ENCODE data around the gene CALHM3. TPM values are rescaled to one million over a fixed set of nuclear protein-coding genes. Genes with fewer than 3 reads are reported as not detected.
"Not testable (repeated sequence)": the region's sequence is repeated elsewhere in the genome, so short reads cannot be mapped to it uniquely, and the experiment has no call there.

Gene CALHM3
- total and polyA plus RNA-seq, 4 donors = 0.09 TPM; not detected in 3

- peaks cover 17% of the 10 kb centered on the region for H3K27me3 ChIP-seq (ENCODE audit: control insufficient read depth, insufficient read depth, low read length)
- under 1% methylated on average over 79 of the region's 92 CpGs for WGBS (ENCODE audit: insufficient coverage)
- DNase-seq (ENCODE audit: low read depth in 4 of 6, low spot score in 6 of 6) = peak in 2 of 6 donors; percentile 54 to 65
- H3K4me3 ChIP-seq (ENCODE audit: low read depth, low read length) = peak overlapping the region; percentile 57
- H3K4me1 ChIP-seq (ENCODE audit: control insufficient read depth, insufficient read depth, low read length) = peaks cover 27% of the 10 kb centered on the region
- peak overlapping the region; percentile 40 for H3K27ac ChIP-seq (ENCODE audit: low read depth, low read length)
- H3K36me3 ChIP-seq (ENCODE audit: control insufficient read depth, insufficient read depth, low read length) = no peaks in the 10 kb centered on the region
- no peaks in the 10 kb centered on the region for H3K9me3 ChIP-seq (ENCODE audit: control insufficient read depth, insufficient read depth, low read length)
These were observed 15.2 kb upstream of the CALHM3 start for GRCh38 chr10:103493916-103494877.

- no peaks in the 10 kb centered on the region for H3K9me3 ChIP-seq (ENCODE audit: control insufficient read depth, insufficient read depth, low read length)
- peak in 4 of 6 donors; percentile 66 to 95 (median 80) for DNase-seq (ENCODE audit: low read depth in 4 of 6, low spot score in 6 of 6)
- no peaks in the 10 kb centered on the region for H3K36me3 ChIP-seq (ENCODE audit: control insufficient read depth, insufficient read depth, low read length)
- WGBS (ENCODE audit: insufficient coverage) = 1% methylated on average over 65 of the region's 65 CpGs
- H3K27me3 ChIP-seq (ENCODE audit: control insufficient read depth, insufficient read depth, low read length) = peaks cover 17% of the 10 kb centered on the region
- peak within 1 kb of the TSS; percentile 57 for H3K4me3 ChIP-seq (ENCODE audit: low read depth, low read length)
- peak within 1 kb of the TSS; percentile 61 for H3K27ac ChIP-seq (ENCODE audit: low read depth, low read length)
- H3K4me1 ChIP-seq (ENCODE audit: control insufficient read depth, insufficient read depth, low read length) = peaks cover 27% of the 10 kb centered on the region
These were observed 14.4 kb upstream of the CALHM3 start, which contains the start of gene NEURL1 for GRCh38 chr10:103493362-103493915. Gene NEURL1, plus strand, starts transcription at chr10:103493705. Its CDS starts 683 bp downstream, at chr10:103494388.

GRCh38 chr10:103492655-103493261 is 13.7 kb upstream of the CALHM3 start:
- Histone ChIP-seq H3K36me3 (ENCODE audit: control insufficient read depth, insufficient read depth, low read length) (no peaks in the 10 kb centered on the region), H3K27ac (ENCODE audit: low read depth, low read length) (no peak overlapping the region), H3K27me3 (ENCODE audit: control insufficient read depth, insufficient read depth, low read length) (peaks cover 17% of the 10 kb centered on the region), H3K4me1 (ENCODE audit: control insufficient read depth, insufficient read depth, low read length) (peaks cover 27% of the 10 kb centered on the region), H3K9me3 (ENCODE audit: control insufficient read depth, insufficient read depth, low read length) (no peaks in the 10 kb centered on the region), H3K4me3 (ENCODE audit: low read depth, low read length) (peak overlapping the region; percentile 41)
- WGBS (ENCODE audit: insufficient coverage) = 51% methylated on average over 4 of the region's 5 CpGs
- DNase-seq (ENCODE audit: low read depth in 4 of 6, low spot score in 6 of 6) = no peak

- Histone ChIP-seq H3K36me3 (ENCODE audit: control insufficient read depth, insufficient read depth, low read length) (no peaks in the 10 kb centered on the region), H3K4me1 (ENCODE audit: control insufficient read depth, insufficient read depth, low read length) (peaks cover 27% of the 10 kb centered on the region), H3K4me3 (ENCODE audit: low read depth, low read length) (no peak overlapping the region), H3K9me3 (ENCODE audit: control insufficient read depth, insufficient read depth, low read length) (no peaks in the 10 kb centered on the region), H3K27ac (ENCODE audit: low read depth, low read length) (no peak overlapping the region), H3K27me3 (ENCODE audit: control insufficient read depth, insufficient read depth, low read length) (peaks cover 17% of the 10 kb centered on the region)
- WGBS (ENCODE audit: insufficient coverage) = 49% methylated on average over 5 of the region's 7 CpGs
- DNase-seq (ENCODE audit: low read depth in 4 of 6, low spot score in 6 of 6) = peak in 2 of 6 donors; percentile 52 to 54
These were observed 12.8 kb upstream of the CALHM3 start for GRCh38 chr10:103491729-103492364.

- DNase-seq (ENCODE audit: low read depth in 4 of 6, low spot score in 6 of 6) = no peak
- peaks cover 17% of the 10 kb centered on the region for H3K27me3 ChIP-seq (ENCODE audit: control insufficient read depth, insufficient read depth, low read length)
- H3K4me1 ChIP-seq (ENCODE audit: control insufficient read depth, insufficient read depth, low read length) = peaks cover 27% of the 10 kb centered on the region
- no peaks in the 10 kb centered on the region for H3K36me3 ChIP-seq (ENCODE audit: control insufficient read depth, insufficient read depth, low read length)
- H3K4me3 ChIP-seq (ENCODE audit: low read depth, low read length) = no peak overlapping the region
- no peak overlapping the region for H3K27ac ChIP-seq (ENCODE audit: low read depth, low read length)
- WGBS (ENCODE audit: insufficient coverage) = 83% methylated on average over 1 of the region's 1 CpG
- no peaks in the 10 kb centered on the region for H3K9me3 ChIP-seq (ENCODE audit: control insufficient read depth, insufficient read depth, low read length)
These were observed 11.9 kb upstream of the CALHM3 start for GRCh38 chr10:103490986-103491314.

GRCh38 chr10:103487410-103487708 is 8.3 kb upstream of the CALHM3 start:
- Histone ChIP-seq H3K4me3 (ENCODE audit: low read depth, low read length) (no peak overlapping the region), H3K4me1 (ENCODE audit: control insufficient read depth, insufficient read depth, low read length) (peaks cover 16% of the 10 kb centered on the region), H3K9me3 (ENCODE audit: control insufficient read depth, insufficient read depth, low read length) (no peaks in the 10 kb centered on the region), H3K27me3 (ENCODE audit: control insufficient read depth, insufficient read depth, low read length) (no peaks in the 10 kb centered on the region), H3K27ac (ENCODE audit: low read depth, low read length) (no peak overlapping the region), H3K36me3 (ENCODE audit: control insufficient read depth, insufficient read depth, low read length) (no peaks in the 10 kb centered on the region)
- WGBS (ENCODE audit: insufficient coverage) = 88% methylated on average over 1 of the region's 2 CpGs
- no peak for DNase-seq (ENCODE audit: low read depth in 4 of 6, low spot score in 6 of 6)

GRCh38 chr10:103486635-103487409 is 7.8 kb upstream of the CALHM3 start:
- DNase-seq (ENCODE audit: low read depth in 4 of 6, low spot score in 6 of 6); H3K27me3 ChIP-seq (ENCODE audit: control insufficient read depth, insufficient read depth, low read length); H3K27ac ChIP-seq (ENCODE audit: low read depth, low read length); H3K36me3 ChIP-seq (ENCODE audit: control insufficient read depth, insufficient read depth, low read length); H3K4me3 ChIP-seq (ENCODE audit: low read depth, low read length); H3K9me3 ChIP-seq (ENCODE audit: control insufficient read depth, insufficient read depth, low read length): not testable (repeated sequence)
- 85% methylated on average over 4 of the region's 8 CpGs for WGBS (ENCODE audit: insufficient coverage)
- H3K4me1 ChIP-seq (ENCODE audit: control insufficient read depth, insufficient read depth, low read length) = peaks cover 16% of the 10 kb centered on the region

- no peaks in the 10 kb centered on the region for H3K36me3 ChIP-seq (ENCODE audit: control insufficient read depth, insufficient read depth, low read length)
- H3K4me1 ChIP-seq (ENCODE audit: control insufficient read depth, insufficient read depth, low read length) = peaks cover 10% of the 10 kb centered on the region
- H3K9me3 ChIP-seq (ENCODE audit: control insufficient read depth, insufficient read depth, low read length) = no peaks in the 10 kb centered on the region
- H3K27me3 ChIP-seq (ENCODE audit: control insufficient read depth, insufficient read depth, low read length) = no peaks in the 10 kb centered on the region
- DNase-seq (ENCODE audit: low read depth in 4 of 6, low spot score in 6 of 6) = peak in 2 of 6 donors; percentile 56 to 76
- H3K4me3 ChIP-seq (ENCODE audit: low read depth, low read length) = no peak overlapping the region
- no peak overlapping the region for H3K27ac ChIP-seq (ENCODE audit: low read depth, low read length)
- 49% methylated on average over 10 of the region's 12 CpGs for WGBS (ENCODE audit: insufficient coverage)
These were observed 3.0 kb upstream of the CALHM3 start for GRCh38 chr10:103481974-103482531.

GRCh38 chr10:103480521-103480920 is 1.5 kb upstream of the CALHM3 start:
- no peaks in the 10 kb centered on the region for H3K36me3 ChIP-seq (ENCODE audit: control insufficient read depth, insufficient read depth, low read length)
- 80% methylated on average over 3 of the region's 5 CpGs for WGBS (ENCODE audit: insufficient coverage)
- no peak overlapping the region for H3K4me3 ChIP-seq (ENCODE audit: low read depth, low read length)
- no peak overlapping the region for H3K27ac ChIP-seq (ENCODE audit: low read depth, low read length)
- no peak for DNase-seq (ENCODE audit: low read depth in 4 of 6, low spot score in 6 of 6)
- H3K4me1 ChIP-seq (ENCODE audit: control insufficient read depth, insufficient read depth, low read length) = peaks cover 5% of the 10 kb centered on the region
- H3K27me3 ChIP-seq (ENCODE audit: control insufficient read depth, insufficient read depth, low read length) = no peaks in the 10 kb centered on the region
- H3K9me3 ChIP-seq (ENCODE audit: control insufficient read depth, insufficient read depth, low read length) = no peaks in the 10 kb centered on the region
